Measurements from ENCODE around the gene ROBO1. TPM values are rescaled to one million over a fixed set of nuclear protein-coding genes. Genes with fewer than 3 reads are reported as not detected.

The ROBO1 gene
- total RNA-seq, 1 donor, result 0.42 TPM

DNA sequence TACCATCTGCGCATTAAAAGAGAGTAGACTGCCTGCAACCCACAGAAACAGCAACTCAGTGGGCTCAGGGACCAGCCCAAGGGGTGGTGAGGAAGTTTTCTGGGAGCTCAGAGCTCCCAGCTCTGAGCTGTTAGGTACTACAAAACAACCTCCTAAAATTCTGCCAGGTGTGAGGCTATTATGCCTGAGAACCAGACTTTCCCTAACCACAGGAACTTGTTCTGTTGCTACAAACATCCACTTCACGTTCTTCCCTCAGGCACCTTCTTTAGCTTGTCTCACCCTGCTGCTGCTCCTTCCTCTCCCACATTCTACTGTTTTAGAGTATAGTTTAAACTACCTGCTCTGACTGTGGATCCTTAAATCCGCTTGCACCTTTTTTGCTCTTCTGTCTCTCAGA lies 399.4 kb downstream of the ROBO1 start:
- H3K9me3 ChIP-seq (ENCODE audit: low read depth, low read length), result no peaks in the 10 kb centered on the region
- H3K4me3 ChIP-seq (ENCODE audit: low read length), result no peak overlapping the region
- H3K27me3 ChIP-seq (ENCODE audit: insufficient read depth, low read length), result no peaks in the 10 kb centered on the region
- no peaks in the 10 kb centered on the region for H3K4me1 ChIP-seq (ENCODE audit: insufficient read depth, low read length)

DNA sequence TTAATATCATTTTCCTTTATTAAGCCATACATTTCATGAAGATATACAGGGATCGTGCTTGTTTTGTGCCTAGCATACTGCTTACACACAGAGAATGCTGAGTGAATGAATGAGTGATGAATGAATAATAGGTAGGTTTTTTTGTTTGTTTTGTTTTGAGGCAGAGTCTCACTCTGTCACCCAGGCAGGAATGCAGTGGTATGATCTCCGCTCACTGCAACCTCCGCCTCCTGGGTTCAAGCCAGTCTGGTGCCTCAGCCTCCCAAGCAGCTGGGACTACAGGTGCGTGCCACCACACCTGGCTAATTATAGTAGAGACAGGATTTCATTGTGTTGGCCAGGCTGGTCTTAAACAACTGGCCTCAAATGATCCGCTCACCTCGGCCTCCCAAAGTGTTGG lies 400.0 kb downstream of the ROBO1 start:
- Histone ChIP-seq H3K4me3 (ENCODE audit: low read length) (no peak overlapping the region), H3K9me3 (ENCODE audit: low read depth, low read length) (no peaks in the 10 kb centered on the region), H3K27me3 (ENCODE audit: insufficient read depth, low read length) (no peaks in the 10 kb centered on the region), H3K4me1 (ENCODE audit: insufficient read depth, low read length) (no peaks in the 10 kb centered on the region)

DNA sequence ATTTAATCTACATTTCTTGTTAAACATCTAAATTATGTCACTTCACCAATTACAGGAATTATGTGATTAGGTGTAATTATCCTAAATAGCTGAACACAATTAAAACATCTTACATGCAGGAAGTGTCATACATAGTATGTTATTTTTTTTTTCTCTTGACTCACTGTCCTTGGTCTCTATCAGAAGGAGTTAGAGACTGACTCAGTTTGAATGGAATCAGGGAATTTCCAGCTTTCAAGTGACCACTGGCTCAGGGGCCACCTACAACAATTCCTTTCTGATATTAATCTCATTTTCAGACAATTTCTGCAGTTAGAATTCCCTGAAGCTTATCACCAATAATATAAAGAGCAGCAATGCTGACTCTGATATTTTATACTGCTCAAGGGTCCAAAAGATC lies 400.7 kb downstream of the ROBO1 start:
- no peak overlapping the region for H3K4me3 ChIP-seq (ENCODE audit: low read length)
- no peaks in the 10 kb centered on the region for H3K27me3 ChIP-seq (ENCODE audit: insufficient read depth, low read length)
- no peaks in the 10 kb centered on the region for H3K9me3 ChIP-seq (ENCODE audit: low read depth, low read length)
- no peaks in the 10 kb centered on the region for H3K4me1 ChIP-seq (ENCODE audit: insufficient read depth, low read length)

DNA sequence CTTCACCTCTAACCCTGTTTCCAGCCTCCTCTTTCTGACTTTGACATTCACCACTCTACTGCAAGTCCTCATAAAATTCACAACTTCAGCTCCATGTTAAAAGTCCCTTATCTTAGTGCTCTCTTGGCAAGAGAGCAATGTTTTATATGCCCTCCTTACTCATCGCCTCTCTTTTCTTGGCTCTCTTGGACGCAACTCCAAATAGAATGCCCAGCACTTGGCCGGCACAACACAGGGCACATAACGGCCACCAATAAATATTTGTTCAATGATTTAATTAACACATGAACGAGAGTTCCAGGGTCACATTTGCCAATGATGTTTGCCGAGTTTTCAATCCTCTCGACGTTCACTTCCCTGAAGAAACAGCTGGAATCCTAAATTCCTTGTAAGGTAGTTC lies 401.4 kb downstream of the ROBO1 start:
- no peaks in the 10 kb centered on the region for H3K9me3 ChIP-seq (ENCODE audit: low read depth, low read length)

DNA sequence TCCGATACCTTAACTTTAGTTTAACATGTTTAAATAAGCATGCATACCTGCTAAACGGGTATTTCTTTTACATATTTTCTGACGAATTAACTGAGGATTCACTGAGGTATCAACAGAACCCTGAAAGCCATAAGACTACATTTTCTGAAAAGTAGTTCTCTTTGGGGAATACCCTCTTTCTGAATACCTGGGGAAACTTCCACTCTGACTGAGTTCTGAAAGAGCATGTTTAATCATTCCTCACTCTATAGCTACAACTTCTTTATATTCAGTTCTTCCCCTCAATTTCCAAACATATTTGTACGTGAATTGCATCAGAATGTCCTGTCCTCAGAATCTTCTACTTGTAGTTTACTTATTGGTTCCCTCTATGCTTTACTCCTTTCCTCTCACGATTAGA lies 403.0 kb downstream of the ROBO1 start:
- H3K4me1 ChIP-seq (ENCODE audit: insufficient read depth, low read length), result no peaks in the 10 kb centered on the region
- H3K4me3 ChIP-seq (ENCODE audit: low read length), result no peak overlapping the region
- H3K9me3 ChIP-seq (ENCODE audit: low read depth, low read length), result no peaks in the 10 kb centered on the region
- H3K27me3 ChIP-seq (ENCODE audit: insufficient read depth, low read length), result no peaks in the 10 kb centered on the region

More for the DNA sequence above, 401.4 kb downstream of the ROBO1 start:
- Histone ChIP-seq H3K4me1 (ENCODE audit: insufficient read depth, low read length) (no peaks in the 10 kb centered on the region), H3K4me3 (ENCODE audit: low read length) (no peak overlapping the region), H3K27me3 (ENCODE audit: insufficient read depth, low read length) (no peaks in the 10 kb centered on the region)

DNA sequence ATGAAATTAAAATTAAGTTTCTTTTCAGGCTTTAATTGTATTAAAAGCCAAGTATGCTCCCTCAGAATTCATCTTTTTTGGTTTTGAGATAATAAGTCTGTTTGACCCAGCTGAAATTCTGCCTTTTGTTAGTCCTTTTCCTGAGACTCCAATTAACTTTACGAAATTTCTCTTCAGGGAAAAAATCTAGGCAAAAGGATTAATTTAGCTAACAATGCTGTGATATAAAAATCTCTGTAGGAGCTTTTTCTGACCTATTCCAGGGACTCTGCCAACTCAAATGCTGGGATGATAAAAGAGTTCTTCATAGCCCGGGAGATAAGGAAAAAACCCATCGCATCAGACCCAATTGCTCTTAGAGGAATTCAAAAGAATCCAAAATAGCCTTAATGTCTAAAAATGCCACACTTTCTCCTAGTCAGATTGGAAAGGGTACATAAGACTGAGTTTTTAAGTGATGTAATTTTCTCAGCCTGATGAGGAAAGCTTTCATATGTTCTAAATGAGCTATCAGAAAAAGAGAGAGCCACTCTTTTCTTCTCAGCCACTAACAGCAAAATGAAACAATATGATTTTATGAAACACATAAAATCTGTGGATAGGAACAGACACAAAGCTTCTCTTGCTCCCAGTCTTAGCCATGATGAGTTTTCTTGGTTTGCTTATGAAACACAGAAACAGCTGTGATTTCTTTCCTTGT lies 405.1 kb downstream of the ROBO1 start:
- no peaks in the 10 kb centered on the region for H3K27me3 ChIP-seq (ENCODE audit: insufficient read depth, low read length)
- no peak overlapping the region for H3K4me3 ChIP-seq (ENCODE audit: low read length)
- H3K9me3 ChIP-seq (ENCODE audit: low read depth, low read length), result no peaks in the 10 kb centered on the region
- no peaks in the 10 kb centered on the region for H3K4me1 ChIP-seq (ENCODE audit: insufficient read depth, low read length)

DNA sequence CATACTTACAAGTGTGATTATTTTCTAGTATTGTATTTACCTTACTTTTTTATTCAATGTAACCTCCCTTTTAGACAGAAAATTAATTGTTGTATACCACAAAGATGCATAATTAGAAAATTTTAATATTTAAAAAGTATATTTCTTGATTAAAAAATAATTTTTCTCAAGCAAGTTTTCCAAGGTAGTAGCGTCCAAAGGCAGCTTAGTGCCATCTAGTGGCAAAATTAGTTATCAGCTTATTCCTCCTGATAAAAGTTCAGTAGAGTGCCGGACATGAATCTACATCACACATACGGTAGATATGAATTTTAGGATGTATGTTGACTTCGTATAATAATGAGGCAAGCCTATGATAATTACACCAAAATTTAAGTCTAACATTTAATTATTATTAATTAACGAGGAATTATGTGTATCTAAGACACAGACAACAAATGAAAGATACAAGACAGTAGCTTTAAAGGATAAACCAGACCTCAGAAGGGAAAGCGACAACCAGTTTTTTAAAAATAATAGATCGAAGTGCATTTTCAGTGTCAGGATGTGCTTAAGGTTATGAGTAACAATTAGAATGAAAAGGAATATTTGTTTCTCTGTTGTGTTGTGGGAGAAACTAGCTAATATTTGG lies 405.9 kb downstream of the ROBO1 start:
- H3K4me1 ChIP-seq (ENCODE audit: insufficient read depth, low read length), result no peaks in the 10 kb centered on the region
- H3K9me3 ChIP-seq (ENCODE audit: low read depth, low read length), result no peaks in the 10 kb centered on the region
- H3K4me3 ChIP-seq (ENCODE audit: low read length), result no peak overlapping the region
- no peaks in the 10 kb centered on the region for H3K27me3 ChIP-seq (ENCODE audit: insufficient read depth, low read length)

DNA sequence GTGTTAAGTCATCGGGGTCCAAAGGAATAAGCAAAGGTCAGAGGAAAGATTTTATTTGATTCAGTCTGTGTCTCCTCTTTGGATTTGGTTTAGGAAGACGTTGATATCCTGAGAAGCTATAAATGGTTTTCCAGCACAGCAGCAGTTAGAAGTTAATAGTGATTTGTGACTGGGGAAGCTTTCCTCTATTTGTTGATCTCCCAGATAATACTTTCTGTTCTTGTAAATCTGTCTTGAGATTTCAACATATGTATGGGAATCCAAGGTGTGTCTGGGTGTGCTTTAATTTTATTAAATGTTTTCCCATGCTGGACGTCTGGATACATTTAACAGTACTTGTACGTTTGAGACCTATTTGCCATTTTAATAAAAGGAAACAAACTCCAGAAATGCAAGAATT lies 409.5 kb downstream of the ROBO1 start:
- Histone ChIP-seq H3K4me3 (ENCODE audit: low read length) (no peak overlapping the region), H3K4me1 (ENCODE audit: insufficient read depth, low read length) (no peaks in the 10 kb centered on the region), H3K27me3 (ENCODE audit: insufficient read depth, low read length) (no peaks in the 10 kb centered on the region), H3K9me3 (ENCODE audit: low read depth, low read length) (no peaks in the 10 kb centered on the region)

DNA sequence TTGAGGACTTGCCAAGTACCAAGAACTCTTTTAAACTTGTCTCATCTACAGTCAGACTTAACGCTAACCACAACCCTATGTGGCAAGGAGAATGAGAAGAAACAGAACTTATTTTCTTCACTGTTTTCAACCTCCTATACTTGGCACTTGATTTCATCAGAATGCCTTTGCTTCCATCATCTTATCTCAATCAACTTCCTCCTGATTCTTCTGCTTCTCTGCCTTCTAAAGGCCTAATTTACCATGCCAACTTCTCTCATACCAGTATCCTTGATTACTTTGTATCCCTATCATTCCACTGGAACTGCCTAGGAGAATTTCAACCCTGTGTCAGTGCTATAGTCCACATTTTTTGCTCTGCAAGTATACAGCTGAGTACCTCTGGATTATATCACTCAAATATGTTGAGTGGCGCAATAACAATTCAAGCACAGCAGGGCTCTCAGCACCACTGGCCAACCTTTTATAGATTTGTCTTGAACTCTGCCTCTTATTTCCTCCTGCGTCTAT lies 413.6 kb downstream of the ROBO1 start:
- no peaks in the 10 kb centered on the region for H3K27me3 ChIP-seq (ENCODE audit: insufficient read depth, low read length)
- H3K9me3 ChIP-seq (ENCODE audit: low read depth, low read length), result no peaks in the 10 kb centered on the region
- H3K4me1 ChIP-seq (ENCODE audit: insufficient read depth, low read length), result no peaks in the 10 kb centered on the region
- H3K4me3 ChIP-seq (ENCODE audit: low read length), result no peak overlapping the region

DNA sequence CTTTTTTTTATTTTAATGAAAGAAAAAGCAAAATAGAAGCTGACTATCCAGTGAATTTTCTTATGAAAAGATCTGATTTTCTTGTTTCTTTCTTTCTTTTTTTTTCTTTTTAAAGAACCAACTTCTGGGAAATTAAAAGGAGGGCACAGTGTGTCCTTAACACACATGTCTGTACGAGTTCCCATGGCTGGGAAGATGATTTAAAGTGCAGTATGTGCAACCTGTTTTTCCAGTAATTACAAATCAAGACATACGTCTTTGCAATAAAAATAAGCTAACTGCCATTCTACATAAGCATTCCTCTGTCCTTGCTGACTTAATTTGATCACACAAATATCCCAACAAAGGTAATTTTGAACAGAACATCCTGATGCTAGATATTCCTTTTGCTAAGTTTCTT lies 416.1 kb downstream of the ROBO1 start:
- H3K4me1 ChIP-seq (ENCODE audit: insufficient read depth, low read length), result no peaks in the 10 kb centered on the region
- H3K4me3 ChIP-seq (ENCODE audit: low read length), result no peak overlapping the region
- no peaks in the 10 kb centered on the region for H3K9me3 ChIP-seq (ENCODE audit: low read depth, low read length)
- no peaks in the 10 kb centered on the region for H3K27me3 ChIP-seq (ENCODE audit: insufficient read depth, low read length)

DNA sequence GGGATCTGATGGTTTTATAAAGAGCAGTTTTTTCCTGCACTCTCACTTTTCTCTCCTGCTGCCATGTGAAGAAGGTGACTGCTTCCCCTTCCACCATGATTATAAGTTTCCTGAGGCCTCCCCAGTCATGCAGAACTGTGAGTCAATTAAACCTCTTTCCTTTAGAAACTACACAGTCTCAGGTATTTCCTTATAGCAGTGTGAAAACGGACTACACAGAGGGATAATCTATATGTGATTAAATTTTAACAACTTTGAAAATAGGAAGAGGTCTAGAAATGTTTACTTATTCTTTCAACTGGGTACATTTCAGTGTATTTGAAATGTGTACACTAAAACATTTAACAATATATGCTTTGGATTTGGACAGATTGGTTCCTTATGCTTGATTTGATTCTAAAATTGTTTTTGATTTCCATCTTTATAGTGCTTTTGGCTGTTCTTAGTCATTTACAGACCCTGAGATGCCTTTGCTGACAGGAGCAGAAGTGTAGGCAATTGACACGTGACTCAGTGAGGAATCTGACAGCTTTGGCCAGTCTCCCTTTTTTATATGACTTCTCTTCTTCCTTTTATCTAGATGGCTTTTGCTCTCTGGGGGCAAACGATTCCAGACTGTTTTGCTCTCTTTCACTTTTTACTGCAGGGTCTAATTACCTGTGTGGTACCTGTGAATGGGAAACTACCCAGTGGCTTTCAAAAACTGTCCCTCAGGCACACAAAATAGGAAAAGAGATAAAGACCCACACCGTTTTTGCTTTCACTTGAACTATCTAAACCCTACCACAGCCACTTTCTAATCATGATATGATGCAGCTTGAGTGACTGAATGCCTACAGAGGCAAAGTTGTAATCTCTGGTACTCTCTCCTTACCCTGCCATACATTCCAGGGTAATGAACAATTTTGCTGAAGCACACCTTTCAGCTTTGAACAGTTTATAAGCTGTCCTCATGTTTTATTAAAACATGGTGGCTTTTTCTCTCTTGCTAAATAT lies 422.6 kb downstream of the ROBO1 start:
- H3K4me3 ChIP-seq (ENCODE audit: low read length), result no peak overlapping the region
- no peaks in the 10 kb centered on the region for H3K9me3 ChIP-seq (ENCODE audit: low read depth, low read length)
- H3K27me3 ChIP-seq (ENCODE audit: insufficient read depth, low read length), result no peaks in the 10 kb centered on the region
- no peaks in the 10 kb centered on the region for H3K4me1 ChIP-seq (ENCODE audit: insufficient read depth, low read length)

DNA sequence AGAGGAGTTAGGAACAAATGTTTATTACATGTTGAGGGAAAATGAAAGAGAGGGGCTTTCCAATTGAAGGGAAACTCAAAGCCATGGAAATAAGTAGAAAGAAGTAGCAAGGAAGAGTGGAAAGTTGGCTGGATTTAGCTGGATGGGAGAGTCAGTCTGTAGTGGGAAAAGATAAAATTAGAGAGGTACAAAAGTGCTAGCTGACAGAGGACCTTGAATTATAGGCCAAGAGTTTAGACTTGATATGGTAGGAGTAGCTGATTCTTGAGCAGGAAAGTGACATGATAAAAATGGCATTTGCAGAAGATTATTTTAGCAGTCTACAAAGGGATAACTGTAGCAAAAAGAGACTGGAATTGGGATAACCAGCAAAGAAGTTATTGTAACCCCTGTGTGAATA lies 425.8 kb downstream of the ROBO1 start:
- no peaks in the 10 kb centered on the region for H3K27me3 ChIP-seq (ENCODE audit: insufficient read depth, low read length)

DNA sequence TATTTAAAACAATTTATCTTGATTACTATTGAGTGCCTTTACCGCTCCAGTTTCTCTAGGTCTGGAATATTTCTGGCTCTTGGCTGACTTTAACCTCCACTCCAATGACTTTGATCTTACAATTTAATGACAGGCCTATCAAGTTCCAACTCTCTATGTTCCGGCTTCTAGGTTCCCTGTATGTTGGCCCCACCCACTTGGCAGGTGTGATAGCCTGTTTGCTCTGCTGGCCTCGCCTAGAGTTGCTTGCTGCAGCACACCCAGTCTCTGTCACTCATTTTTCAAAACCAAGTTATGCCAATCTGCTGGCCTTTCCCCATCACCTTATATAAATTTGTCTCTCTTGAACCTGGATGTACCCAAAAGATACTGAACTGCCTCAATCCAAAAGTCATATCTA lies 428.0 kb downstream of the ROBO1 start:
- Histone ChIP-seq H3K4me1 (ENCODE audit: insufficient read depth, low read length) (no peaks in the 10 kb centered on the region), H3K27me3 (ENCODE audit: insufficient read depth, low read length) (no peaks in the 10 kb centered on the region), H3K4me3 (ENCODE audit: low read length) (no peak overlapping the region), H3K9me3 (ENCODE audit: low read depth, low read length) (no peaks in the 10 kb centered on the region)

More for the DNA sequence above, 425.8 kb downstream of the ROBO1 start:
- Histone ChIP-seq H3K9me3 (ENCODE audit: low read depth, low read length) (no peaks in the 10 kb centered on the region), H3K4me1 (ENCODE audit: insufficient read depth, low read length) (no peaks in the 10 kb centered on the region), H3K4me3 (ENCODE audit: low read length) (no peak overlapping the region)

DNA sequence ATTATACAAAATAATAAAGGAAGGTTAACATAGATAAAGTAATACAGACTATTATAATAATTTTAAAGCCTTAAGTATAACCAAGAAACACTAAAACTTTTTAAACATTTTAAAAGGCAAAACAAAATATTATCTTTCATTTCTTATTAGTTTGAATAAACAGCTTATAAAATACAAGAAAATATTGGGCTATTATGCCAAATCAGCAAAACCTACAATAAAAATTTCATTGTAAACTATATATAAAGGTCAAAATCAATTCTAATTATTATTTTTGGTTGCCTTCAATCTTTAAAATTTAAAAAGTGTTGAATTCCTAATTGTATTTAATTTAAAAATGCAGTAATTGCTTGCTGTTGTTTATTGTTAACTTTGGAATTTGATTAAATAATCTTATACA lies 430.0 kb downstream of the ROBO1 start:
- Histone ChIP-seq H3K4me3 (ENCODE audit: low read length) (no peak overlapping the region), H3K4me1 (ENCODE audit: insufficient read depth, low read length) (no peaks in the 10 kb centered on the region), H3K27me3 (ENCODE audit: insufficient read depth, low read length) (no peaks in the 10 kb centered on the region), H3K9me3 (ENCODE audit: low read depth, low read length) (no peaks in the 10 kb centered on the region)

DNA sequence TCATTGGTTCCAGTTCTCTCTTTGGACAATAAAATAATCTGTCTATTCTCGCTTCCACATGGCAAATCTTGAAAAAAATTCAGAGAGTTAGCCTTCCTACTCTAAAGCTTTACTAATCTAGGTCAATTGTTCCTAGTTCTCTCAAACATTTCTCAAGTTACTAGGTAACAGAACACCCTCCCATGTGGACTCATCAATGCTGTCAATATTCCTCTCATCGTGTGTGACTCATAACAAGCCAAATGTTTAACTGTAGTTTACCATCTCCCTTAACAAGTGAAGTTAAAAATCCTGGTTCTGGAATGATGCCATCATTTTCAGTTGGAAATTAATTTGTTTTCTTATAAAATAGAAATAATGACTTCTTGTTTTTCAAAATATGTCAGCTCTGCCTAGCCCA lies 438.6 kb downstream of the ROBO1 start:
- no peaks in the 10 kb centered on the region for H3K27me3 ChIP-seq (ENCODE audit: insufficient read depth, low read length)
- no peak overlapping the region for H3K4me3 ChIP-seq (ENCODE audit: low read length)
- H3K9me3 ChIP-seq (ENCODE audit: low read depth, low read length), result no peaks in the 10 kb centered on the region
- no peaks in the 10 kb centered on the region for H3K4me1 ChIP-seq (ENCODE audit: insufficient read depth, low read length)
